Ishikawa (cell line): ENCODE results near the gene S100A1.

Experiments used
- EP300 ChIP-seq: IDR thresholded peaks from 2 replicates; pipeline ENCODE4 v1.6.1; 2012; ENCODE audit warnings: borderline replicate concordance
- TCF12 ChIP-seq: IDR thresholded peaks from 2 replicates; pipeline ENCODE4 v1.6.1; 2012; ENCODE audit warnings: low read depth
- USF1 ChIP-seq: IDR thresholded peaks from 2 replicates; pipeline ENCODE4 v1.6.1; 2012

GRCh38 chr1:153649137-153649862 is 21.1 kb downstream of the S100A1 start:
- TF ChIP-seq USF1 = no peak
- no peak for TF ChIP-seq EP300
- TF ChIP-seq TCF12 = no peak
